Type B pancreatic cell (in vitro differentiated cells): ENCODE measurements around the gene UCP1. TPM values are rescaled to one million over a fixed set of nuclear protein-coding genes. Genes with fewer than 3 reads are reported as not detected.

ENCODE experiments used
- DNase-seq: peaks from one replicate; pipeline ENCODE4 v3.0.0; 2021; ENCODE audit warnings: mixed read lengths; ENCODE audit not compliant: unreplicated experiment; ENCODE audit errors: extremely low spot score
- H3K27ac Mint-ChIP-seq: 2 replicates; pipeline ENCODE4 v1.8.0; 2021; ENCODE audit warnings: mild to moderate bottlenecking, mixed read lengths
- H3K27me3 Mint-ChIP-seq: 2 replicates; pipeline ENCODE4 v1.8.0; 2021; ENCODE audit warnings: mixed read lengths
- H3K36me3 Mint-ChIP-seq: 2 replicates; pipeline ENCODE4 v1.8.0; 2021; ENCODE audit warnings: mixed read lengths
- H3K4me1 Mint-ChIP-seq: one replicate; pipeline ENCODE4 v1.8.0; 2021; ENCODE audit warnings: mixed read lengths; ENCODE audit not compliant: unreplicated experiment
- H3K4me3 Mint-ChIP-seq: 2 replicates; pipeline ENCODE4 v1.8.0; 2021; ENCODE audit warnings: mild to moderate bottlenecking, mixed read lengths
- H3K9me3 Mint-ChIP-seq: 2 replicates; pipeline ENCODE4 v1.8.0; 2021; ENCODE audit warnings: mixed read lengths
- CTCF ChIP-seq: fragments of 200-600 bp; sonication (generic); conservative IDR thresholded peaks from 2 replicates; pipeline ENCODE4 v1.5.0; 2021; ENCODE audit warnings: antibody characterized with exemption, mild to moderate bottlenecking
- total RNA-seq: library from RNA; stranded (reverse); gene quantifications from 2 replicates; pipeline ENCODE4 v1.2.1, GENCODE V29; 2021; ENCODE audit warnings: low replicate concordance

Gene UCP1
- total RNA-seq, 1 donor from 2014 or later: 0.41 TPM

DNA sequence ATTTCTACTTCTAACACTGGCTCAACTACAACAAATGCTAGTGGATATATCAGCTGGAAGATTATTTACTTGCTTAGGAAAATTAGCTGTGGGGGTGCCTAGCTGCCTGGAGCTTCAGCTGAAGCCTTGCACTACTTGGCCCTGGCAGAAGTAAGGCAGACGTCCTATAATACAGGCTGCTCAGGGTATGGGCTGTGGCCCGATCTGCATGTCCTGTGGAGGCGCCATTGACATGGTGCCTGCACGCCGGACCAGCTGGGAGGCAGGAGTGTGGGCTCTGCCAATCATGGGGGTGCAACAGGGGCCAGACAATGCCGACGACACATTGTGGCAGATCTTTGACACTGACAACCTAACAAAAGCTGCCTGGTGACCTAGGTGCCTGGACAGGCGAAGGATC, 31.6 kb upstream of the UCP1 start:
- Mint-ChIP-seq H3K27me3 (no peaks in the 10 kb centered on the region), H3K4me1 (no peaks in the 10 kb centered on the region), H3K9me3 (no peaks in the 10 kb centered on the region), H3K36me3 (no peaks in the 10 kb centered on the region), H3K27ac (no peak overlapping the region), H3K4me3 (no peak overlapping the region)
- no peak for TF ChIP-seq CTCF
- DNase-seq: no peak

- peak; percentile 53 for TF ChIP-seq CTCF
- no peaks in the 10 kb centered on the region for H3K36me3 Mint-ChIP-seq
- no peaks in the 10 kb centered on the region for H3K4me1 Mint-ChIP-seq
- no peaks in the 10 kb centered on the region for H3K9me3 Mint-ChIP-seq
- DNase-seq: no peak
- H3K4me3 Mint-ChIP-seq: no peak overlapping the region
- peaks cover 15% of the 10 kb centered on the region for H3K27me3 Mint-ChIP-seq
- H3K27ac Mint-ChIP-seq: no peak overlapping the region
Measured at GRCh38 chr4:140595065-140595464, 26.3 kb upstream of the UCP1 start.

DNA sequence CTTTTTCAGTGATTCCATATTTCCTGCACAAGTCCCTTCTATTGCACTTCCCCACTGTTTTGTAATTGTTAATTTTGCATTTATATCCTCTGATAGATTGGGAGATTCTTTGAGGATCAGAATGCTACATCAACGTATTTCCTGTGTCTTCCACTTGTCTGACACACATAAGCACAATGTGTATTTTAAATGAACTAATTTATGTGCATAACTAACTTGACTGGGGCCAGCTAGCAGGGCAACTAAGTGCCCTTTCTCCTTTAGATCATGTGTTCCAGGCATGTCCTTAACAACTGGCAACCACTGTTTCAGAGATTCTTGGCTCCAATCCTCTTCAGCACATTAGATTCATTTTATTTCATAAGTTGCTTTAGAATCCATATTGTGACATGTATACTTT, 15.7 kb upstream of the UCP1 start:
- no peak for DNase-seq
- no peak overlapping the region for H3K27ac Mint-ChIP-seq
- no peaks in the 10 kb centered on the region for H3K4me1 Mint-ChIP-seq
- H3K27me3 Mint-ChIP-seq: peaks cover 18% of the 10 kb centered on the region
- H3K4me3 Mint-ChIP-seq: no peak overlapping the region
- H3K36me3 Mint-ChIP-seq: no peaks in the 10 kb centered on the region
- H3K9me3 Mint-ChIP-seq: no peaks in the 10 kb centered on the region
- no peak for TF ChIP-seq CTCF

DNA sequence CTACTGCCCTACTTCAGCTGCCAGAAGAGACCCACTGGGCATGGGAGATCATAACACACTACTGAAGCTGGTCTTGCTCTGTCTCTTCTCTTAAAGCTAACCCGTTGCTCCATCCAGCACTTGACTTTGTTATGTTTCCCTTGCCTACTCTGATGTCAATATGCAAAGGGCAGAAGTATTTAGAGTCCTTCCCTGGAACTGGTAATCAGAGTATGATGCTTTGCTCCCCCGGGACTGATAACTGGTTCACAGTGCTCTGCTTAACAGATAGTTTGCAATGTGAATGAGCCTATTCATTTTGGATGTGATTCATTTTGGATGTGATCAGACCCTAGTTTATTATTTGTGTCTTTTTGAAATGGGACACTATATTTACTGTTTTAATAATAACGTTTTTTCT, 12.3 kb upstream of the UCP1 start:
- DNase-seq: no peak
- no peaks in the 10 kb centered on the region for H3K4me1 Mint-ChIP-seq
- no peaks in the 10 kb centered on the region for H3K9me3 Mint-ChIP-seq
- H3K27ac Mint-ChIP-seq: no peak overlapping the region
- no peak overlapping the region for H3K4me3 Mint-ChIP-seq
- TF ChIP-seq CTCF: no peak
- H3K36me3 Mint-ChIP-seq: no peaks in the 10 kb centered on the region
- peaks cover 27% of the 10 kb centered on the region for H3K27me3 Mint-ChIP-seq

DNA sequence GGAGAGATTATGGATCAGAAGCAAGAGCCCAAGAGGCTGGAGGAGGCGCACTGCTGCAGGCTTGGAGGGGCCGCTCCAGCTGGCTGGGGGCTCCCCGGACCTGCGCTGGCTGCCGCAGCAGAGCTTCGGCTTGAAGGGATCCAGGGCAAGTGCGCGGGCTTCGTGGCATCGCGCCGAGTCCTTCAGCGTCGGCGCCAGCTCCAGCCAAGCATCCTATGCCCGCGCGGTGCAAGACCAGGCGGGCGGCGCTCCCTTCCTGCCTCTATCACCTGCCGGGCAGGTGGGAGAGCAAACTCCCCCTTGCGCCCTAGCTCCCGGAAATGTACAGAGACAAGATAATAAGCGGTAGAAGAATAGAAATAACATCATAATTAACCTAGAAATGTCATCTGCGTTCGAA, 10.5 kb upstream of the UCP1 start:
- no peak for TF ChIP-seq CTCF
- H3K4me1 Mint-ChIP-seq: no peaks in the 10 kb centered on the region
- no peak for DNase-seq
- no peak overlapping the region for H3K27ac Mint-ChIP-seq
- no peaks in the 10 kb centered on the region for H3K36me3 Mint-ChIP-seq
- H3K27me3 Mint-ChIP-seq: peaks cover 31% of the 10 kb centered on the region
- no peak overlapping the region for H3K4me3 Mint-ChIP-seq
- no peaks in the 10 kb centered on the region for H3K9me3 Mint-ChIP-seq

DNA sequence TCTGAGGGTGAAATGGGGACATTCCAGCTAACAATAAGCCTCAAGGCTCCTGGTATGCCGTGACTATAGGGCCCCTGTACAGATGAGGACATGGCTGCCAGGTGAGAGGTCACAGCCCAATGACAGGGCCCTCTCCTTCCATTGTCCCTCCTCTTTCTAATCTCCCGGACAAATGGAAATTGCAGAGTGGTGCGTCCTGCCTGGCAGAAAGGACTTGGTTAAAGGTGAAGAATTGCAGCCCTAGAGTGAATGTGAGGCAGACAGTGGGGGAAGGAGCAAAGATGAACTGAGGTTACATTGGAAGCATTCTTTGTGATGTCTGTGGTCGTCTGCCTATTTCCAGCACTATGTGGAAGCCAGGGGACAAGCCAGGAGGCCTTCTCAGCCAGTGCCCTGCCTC, 6.7 kb upstream of the UCP1 start:
- Mint-ChIP-seq H3K36me3 (no peaks in the 10 kb centered on the region), H3K4me3 (no peak overlapping the region), H3K9me3 (peaks cover 7% of the 10 kb centered on the region), H3K4me1 (no peaks in the 10 kb centered on the region), H3K27me3 (peaks cover 54% of the 10 kb centered on the region), H3K27ac (no peak overlapping the region)
- no peak for TF ChIP-seq CTCF
- DNase-seq: no peak
